GM20000 (cell line): ENCODE results near the gene FARS2.

Source experiments
- DNase-seq: peaks from one replicate; pipeline ENCODE4 v3.0.0; 2012; ENCODE audit warnings: low spot score
- CTCF ChIP-seq: IDR thresholded peaks from 2 replicates; pipeline ENCODE4 v1.5.1; 2012; ENCODE audit warnings: mild to moderate bottlenecking, control low read depth; ENCODE audit errors: extremely low read depth, missing control alignments

Gene FARS2

GRCh38 chr6:5401845-5402738, 140.8 kb downstream of the FARS2 start:
- no peak for DNase-seq
- TF ChIP-seq CTCF, result no peak

- TF ChIP-seq CTCF, result no peak
- no peak for DNase-seq
Measured at GRCh38 chr6:5403076-5403475, 141.8 kb downstream of the FARS2 start.

GRCh38 chr6:5403609-5404008, 142.3 kb downstream of the FARS2 start:
- DNase-seq, result no peak
- no peak for TF ChIP-seq CTCF

- DNase-seq, result no peak
- no peak for TF ChIP-seq CTCF
Measured at GRCh38 chr6:5405976-5406375, 144.7 kb downstream of the FARS2 start.

GRCh38 chr6:5411414-5411813, 150.1 kb downstream of the FARS2 start:
- no peak for DNase-seq
- TF ChIP-seq CTCF, result no peak

GRCh38 chr6:5412017-5412416, 150.7 kb downstream of the FARS2 start:
- DNase-seq, result no peak
- TF ChIP-seq CTCF, result no peak

GRCh38 chr6:5412663-5413062, 151.3 kb downstream of the FARS2 start:
- DNase-seq, result no peak
- no peak for TF ChIP-seq CTCF
